OCI-M2 (cell line): ENCODE measurements around the gene FLT1.

Experiments used
- DNase-seq: peaks from one replicate; lab custom pipeline; 2025; ENCODE audit not compliant: unreplicated experiment; lab: John Stamatoyannopoulos, UW

Gene FLT1

DNA sequence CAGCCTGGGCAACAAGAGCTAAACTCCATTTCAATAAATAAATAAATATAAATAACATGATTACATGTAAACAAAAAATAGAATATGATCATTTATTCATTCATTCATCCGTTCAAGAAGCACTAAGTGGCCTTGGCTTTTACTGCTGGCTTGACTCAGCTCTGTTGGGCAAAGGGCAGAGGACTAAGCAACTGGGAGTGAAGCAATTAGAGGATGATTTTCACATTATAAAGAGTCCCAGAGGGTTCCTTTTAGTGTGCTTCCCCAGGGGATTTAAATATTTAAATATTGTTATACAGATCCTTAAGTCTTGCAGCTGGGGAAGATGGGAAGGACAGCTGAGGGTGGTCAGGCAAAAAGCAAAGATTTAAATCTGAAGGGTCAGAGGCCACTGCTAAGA lies 34.9 kb upstream of the FLT1 start:
- no peak for DNase-seq

DNA sequence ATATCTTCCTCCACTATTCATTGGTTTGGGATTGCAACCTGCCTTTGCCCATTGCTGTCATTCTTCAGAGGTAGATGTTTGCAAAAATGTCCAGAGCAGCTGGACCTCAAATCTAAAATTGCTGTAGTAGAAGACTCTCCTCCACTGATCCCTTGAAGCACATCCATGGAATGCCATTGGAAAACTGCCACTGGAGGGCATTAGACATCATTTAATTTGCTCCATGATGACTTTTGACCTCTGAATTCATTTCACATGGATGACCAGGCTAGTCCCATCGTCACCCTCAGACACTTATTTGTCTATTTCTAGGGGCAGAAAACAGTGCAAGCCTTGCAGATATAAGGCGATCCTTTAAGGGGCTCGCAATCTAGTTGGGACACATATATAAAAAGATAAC lies 33.9 kb upstream of the FLT1 start:
- no peak for DNase-seq

DNA sequence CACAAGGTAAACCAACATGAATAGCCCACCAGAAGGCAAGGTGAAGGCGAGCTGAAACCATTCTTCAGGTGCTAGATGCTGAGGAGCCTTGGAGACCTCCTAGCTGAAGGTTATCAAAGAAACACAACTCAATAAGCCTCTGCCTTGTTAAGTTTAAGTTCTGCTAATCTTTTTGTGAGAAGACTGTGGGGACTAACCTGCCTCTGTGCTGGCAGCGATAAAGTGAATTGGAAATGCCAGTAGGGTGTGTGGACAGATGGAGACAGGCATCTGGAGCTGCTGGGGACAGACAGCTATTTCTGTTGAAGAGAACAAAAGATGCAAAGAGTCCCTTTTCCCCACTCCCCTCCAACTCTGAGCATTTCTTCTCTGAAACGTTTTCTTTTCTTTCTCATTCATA lies 33.5 kb upstream of the FLT1 start:
- no peak for DNase-seq

DNA sequence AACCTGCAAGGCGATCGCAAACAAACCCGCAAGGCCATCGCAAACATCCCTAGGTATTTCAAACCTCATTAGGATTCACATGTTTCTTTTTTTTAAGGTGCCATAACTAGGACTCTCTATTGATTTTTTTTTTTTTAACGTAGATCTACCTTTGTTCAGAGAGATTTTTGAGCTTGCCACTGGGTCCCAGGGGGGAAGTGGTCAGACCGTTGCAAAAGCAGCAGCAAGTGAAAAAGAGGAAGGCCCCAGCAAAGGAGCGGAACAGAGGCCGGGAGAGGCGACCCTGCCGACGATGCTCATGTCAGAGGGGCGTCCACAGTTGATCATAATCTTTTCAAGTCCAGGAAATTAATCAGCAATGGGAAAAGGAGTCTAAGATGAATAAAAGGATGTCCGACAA lies 32.7 kb upstream of the FLT1 start:
- DNase-seq: no peak

DNA sequence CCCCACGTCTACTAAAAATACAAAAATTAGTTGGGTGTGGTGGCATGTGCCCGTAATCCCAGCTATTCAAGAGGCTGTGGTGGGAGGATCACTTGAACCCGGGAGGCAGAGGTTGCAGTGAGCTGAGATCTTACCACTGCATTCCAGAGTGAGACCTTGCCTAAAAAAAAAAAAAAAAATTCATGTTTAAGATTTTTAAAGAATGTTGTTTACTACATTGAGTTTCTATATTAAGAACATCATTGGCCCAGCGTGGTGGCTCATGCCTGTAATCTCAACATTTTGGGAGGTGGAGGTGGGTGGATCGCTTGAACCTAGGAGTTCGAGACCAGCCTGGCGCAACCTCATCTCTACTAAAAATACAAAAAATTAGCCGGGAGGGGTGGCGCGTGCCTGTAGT lies 31.9 kb upstream of the FLT1 start:
- no peak for DNase-seq

DNA sequence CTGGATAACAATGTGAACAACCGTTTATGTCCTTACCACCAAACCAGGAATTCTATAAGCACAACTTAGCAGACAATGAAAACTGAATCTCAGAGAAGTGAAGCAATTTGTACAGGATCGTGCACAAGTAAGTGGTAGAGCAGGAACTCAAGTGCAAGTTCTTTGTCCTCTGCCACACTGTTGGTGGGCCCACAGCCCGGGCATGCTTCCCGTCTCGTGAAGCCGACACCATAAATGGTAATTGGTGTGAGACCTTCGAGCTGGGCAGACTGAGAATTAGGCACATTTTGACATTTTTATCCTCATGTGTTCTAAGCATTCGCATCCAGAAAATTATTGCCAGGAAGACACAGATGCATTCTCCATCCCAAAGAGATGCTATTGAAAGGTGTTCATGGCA lies 27.9 kb upstream of the FLT1 start:
- DNase-seq: no peak

DNA sequence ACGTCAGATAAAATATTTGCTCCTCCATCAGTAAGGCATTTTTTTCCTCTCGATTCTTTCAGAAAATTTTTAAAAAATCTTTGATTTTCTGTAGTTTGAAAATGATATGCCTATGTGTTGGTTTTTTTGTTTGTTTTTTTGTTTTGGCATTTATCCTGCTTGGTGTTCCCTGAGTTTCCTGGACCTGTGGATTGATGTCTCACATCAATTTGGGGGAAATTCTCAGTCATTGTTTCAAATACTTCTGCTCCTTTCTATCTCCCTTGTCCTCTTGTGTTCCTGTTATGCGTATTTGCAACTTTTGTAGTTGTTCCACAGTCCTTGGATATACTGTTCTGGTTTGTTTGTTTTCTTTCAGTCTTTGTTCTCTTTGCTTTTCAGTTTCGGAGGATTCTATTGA lies 18.8 kb upstream of the FLT1 start:
- DNase-seq: no peak

DNA sequence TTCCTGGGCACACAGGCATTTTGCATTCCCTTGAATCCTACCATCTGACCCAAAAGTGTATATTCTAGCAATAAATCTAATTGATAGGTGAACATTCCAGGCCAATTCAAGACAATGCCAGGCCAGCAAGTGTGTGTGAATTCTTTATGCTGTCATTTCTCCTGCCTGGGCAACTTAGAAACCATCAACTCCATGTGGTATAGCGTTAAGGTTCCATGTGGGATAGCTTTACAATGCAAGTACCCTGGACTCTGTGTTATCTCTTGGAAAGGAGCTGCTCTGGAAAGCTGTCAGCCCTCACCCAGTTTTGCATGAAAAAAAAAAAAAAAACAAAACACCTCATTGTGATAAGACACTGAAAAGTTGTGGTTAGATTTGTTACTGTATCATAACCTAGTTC lies 15.6 kb upstream of the FLT1 start:
- no peak for DNase-seq

DNA sequence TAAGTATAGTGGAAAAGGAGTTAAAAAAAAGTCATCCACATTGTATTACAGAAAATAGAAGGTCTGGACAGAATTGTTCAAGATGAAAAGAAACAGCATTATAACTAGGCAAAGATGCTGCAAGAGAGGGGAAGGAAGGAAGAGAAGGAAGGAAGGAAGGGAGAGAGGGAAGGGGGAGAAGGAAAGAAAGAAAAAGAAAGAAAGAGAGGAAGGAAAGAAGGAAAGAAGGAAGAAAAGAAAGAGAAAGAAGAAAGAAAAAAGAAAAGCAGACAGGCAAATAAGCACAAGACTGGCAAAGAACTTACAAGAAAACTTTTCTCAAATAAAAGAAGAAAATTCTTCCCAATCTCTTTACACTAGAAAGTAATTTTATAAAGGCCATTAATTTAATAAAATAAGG lies 15.1 kb upstream of the FLT1 start:
- DNase-seq: no peak

DNA sequence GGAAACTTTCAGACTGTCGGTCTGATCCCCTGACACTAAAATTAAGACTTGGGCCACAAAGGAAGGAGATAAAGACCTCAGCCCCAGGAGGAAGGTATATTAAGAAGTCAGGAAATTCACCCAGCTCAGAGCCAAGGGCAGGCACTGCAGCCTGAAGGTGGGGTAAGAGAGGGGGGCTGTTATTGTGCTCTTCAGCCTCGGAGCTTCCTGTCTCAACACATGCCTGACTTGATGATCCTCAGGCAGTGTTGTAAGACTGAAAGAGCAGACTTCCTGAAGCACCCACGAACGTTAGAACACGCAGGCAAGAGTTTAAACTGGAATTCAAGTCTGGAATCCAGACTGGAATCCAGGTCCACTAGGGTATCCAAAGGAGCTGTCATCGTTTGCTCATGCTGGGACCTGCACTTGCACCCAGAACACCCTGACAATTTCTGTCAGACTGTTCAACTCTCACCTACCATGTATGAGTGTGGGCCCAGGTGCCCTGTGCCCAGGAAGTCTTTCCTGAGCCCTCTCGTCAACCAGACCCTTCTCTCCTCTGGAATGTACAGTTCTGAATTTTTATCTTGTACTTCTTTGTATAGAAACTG lies 10.7 kb upstream of the FLT1 start:
- DNase-seq: no peak

DNA sequence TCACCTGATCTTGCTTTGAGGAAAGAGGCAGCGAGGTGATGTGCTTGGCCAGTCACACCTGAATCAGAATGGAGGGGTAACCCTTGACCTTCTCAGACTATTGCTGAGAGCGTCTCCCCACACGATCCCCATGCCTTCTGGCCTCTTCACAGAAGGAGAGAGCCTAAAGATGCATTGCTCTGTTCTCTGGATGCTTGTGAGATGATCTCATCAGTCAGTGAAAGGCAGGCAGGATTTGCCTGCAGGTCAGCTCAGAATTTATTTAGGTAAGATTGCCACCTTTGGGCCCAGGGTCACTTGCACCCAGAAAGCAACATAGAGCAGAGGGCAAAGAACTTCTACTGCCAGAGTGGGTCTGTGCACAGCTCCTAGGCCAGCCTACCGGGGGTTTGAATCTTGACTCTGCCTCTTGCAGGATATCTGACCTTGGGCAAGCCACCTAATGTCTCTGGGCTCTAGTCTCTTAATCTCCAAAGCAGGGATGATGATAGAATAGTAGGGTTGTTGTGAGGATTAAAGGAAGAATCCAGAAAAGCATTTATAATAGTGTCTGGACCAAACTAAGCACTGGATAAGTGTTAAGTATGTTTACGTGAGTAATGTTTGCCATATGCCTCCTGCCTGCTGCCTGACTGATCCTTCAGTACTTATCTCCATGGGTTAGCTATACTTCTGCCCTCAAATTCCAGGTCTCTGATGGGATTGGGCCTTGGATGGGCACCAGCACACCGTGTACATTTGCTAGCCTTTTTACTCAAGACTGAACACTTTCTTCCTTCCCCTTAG lies 8.4 kb upstream of the FLT1 start:
- DNase-seq: no peak

DNA sequence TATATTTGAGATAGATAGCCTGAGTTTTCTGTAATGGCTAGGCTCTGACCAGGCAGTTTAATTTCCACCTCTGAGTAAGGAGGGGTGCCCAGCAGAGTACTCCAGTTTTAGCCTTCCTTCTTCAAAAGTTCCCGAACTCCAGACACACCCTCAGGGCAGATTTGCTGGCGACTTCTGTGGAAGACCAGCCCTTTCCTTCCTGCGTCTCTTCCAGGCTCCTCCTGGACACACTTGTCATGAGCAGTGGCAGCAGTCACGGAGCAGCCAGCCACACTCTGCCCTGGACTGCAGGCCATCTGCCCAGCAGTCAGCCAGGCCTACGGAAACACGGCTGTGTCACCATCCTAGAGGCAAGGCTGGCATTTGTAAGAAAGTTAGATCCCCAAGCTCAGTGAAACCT lies 6.6 kb upstream of the FLT1 start:
- no peak for DNase-seq

DNA sequence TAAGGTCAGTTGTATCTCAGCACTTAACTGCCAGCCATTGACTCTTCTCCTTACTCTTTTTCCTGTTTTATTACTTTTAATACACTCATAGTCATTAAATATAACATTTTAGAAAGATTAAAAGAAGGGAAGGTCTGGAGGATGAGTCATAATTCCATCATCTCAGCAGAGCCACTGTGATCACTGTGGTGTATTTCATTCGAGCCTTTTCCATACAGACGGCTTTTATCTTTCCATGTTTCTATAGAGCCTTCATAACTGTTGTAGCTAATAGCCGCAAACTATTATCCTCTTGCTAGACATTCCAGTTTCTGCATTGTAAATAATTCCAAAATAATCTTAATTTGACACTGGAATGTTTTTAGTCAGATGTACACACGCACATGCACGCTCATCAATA lies 4.7 kb upstream of the FLT1 start:
- no peak for DNase-seq

DNA sequence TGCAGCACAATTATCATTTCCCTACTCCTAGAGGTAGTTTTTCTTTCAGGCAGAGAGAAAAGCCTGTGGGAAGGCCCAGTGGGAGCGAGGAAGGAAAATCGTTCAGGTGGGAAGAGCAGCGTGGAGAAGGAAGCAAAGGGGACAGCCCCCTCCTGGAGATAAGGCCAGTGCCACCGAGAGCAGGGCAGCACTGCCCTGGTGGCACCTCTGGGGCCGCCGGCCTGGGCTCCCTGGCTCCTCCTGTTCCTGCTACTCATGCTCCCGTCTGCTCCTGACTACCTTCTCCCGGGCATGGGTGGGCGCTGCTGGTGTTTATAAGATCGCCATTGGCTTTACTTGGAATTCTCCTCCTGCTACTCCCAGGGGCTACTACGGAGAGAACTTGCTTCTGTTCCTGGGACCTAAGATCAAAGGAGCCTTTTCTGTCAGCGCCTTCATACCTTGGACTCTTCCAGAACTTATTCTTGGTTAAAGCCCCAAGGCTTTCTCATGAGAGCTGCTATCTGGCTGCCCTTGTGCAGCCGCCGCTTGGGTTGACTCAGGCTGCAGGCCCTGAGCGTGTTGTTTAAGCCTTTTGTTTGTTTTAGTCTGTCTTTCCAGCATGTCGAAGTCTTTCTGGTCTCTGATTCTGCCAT lies 3.7 kb upstream of the FLT1 start:
- no peak for DNase-seq

DNA sequence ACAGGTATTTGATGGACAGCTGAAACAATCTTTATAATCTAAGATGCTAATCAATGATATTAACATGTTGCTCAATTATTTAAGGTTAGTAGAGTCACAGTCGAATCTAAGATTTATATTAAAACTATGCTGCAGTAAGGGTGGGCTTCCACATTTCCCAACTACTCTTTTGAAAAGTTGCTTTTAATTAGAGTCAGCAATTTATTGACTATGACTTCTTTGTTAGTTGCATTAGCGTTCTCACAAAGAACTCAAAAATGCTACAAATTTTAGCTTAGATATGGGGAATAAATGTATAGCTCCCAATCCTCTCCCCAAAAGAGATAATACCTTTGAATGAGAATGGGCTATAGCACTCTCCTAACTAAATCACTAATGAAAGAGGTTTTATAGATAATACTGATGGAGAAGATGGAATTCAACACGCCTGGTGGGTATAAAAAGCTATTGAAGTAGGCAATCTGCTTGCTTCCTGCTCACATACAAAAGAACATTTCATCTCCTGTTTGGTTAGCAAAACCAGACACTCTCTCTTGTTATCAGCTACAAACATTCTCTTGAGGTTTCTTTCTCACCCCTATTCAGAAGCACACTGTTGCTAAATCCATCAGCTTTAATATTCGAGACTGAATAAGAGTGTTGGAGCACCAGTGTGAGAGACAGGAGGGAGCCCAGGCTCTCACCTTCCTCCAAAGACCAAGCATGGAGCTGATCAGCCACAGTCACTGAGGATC lies 2.4 kb upstream of the FLT1 start:
- no peak for DNase-seq

DNA sequence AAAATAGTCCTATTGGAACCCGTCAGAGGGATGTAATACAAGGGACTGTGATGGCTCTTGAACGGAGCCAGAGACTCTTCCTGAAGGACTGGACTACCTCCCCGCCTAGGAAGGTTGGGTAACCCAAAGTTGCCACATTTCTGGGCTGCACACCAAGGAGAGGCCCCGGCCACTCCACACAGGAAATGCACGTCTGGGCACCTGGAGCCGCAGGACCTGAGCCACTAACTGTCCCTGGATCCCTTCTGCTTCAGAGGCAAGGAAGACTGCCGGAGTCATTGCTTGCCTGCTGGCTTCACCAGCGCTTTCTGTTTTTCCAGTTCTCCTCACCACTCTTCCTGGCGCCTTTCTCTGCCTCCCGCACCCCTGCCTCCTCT lies 1.2 kb upstream of the FLT1 start:
- DNase-seq: no peak

DNA sequence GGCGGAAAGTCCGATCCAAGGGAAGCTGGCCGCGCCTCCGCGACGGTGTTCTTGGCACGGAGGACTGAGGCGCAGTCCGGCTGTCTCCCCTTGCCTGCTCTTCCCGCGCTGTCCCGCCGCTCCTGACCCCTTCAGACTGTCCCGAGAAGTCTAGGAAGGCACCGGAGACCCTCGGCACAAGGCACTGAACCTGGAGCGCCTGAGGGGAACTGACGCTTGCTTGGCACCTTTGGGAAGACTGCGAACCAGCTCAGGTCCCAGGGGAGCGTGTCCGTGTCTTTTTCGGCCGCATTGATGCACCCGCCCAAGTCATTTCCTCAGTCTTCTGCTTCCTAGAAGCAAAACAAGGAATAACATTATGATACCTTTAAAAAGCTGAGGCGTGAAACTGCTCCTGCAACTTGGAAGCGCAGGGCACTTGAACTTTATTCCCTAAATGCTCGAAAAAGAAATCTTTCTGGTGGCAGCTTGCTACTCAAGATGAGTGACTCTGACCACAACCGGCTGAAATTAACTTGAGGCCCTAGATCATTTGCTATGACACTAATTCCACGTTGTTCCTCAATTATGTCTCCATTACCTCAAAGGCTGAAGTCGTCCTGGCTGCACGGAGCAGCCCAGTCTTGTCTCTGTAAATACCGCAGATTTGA lies 735 bp upstream of the FLT1 start:
- DNase-seq: no peak

DNA sequence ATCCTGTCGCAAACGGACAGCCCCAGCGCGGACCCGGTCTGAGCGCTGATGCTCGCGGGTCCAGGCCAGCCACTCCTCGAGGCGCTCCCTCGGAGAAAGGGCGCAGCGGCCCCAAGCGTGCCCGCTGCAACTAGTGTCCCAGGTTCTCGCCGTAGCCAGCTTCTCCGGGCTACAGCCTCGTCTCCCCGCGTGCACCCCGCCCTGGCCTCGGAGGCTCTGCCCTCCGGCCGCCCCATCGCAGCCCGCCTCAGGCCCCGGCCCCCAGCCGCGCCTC lies 487 bp downstream of the FLT1 start:
- DNase-seq: no peak

DNA sequence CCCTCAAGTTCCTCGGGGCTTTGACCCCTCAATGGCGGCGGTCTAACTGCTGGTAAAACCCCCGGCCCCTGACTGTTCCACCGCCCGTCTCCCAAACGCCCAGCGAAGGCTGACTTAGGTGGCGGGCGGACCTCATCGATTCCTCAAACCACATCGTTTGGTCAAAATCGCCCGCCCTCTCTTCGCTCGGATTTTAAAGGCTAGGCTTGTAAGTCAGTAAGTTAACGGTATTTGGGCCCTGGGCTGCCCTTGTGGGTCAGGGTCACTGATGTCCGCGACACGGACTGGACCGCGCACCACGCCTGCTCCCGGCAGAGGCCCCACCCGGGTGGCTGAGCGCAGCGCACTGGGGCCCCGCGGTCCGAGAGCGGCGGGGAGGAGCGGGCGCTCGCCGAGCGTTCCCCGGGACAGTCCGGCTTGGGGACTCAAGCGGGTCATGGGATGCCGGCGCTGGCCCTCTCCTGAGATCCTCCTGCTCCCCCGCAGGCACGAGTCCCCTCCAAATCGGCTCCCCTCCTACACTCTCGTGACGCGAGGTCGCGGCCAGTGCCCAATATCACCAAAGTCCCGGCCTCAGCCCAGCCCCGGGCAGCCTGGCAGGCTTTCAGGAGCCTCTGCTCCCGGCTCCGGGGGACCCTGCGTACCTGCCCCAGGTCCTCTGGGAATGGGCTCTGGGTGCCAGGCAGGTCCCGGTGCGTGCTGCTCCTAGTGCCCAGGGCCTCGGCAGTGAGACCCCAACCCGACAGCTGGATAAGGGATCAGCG lies 1.0 kb downstream of the FLT1 start:
- DNase-seq: no peak

DNA sequence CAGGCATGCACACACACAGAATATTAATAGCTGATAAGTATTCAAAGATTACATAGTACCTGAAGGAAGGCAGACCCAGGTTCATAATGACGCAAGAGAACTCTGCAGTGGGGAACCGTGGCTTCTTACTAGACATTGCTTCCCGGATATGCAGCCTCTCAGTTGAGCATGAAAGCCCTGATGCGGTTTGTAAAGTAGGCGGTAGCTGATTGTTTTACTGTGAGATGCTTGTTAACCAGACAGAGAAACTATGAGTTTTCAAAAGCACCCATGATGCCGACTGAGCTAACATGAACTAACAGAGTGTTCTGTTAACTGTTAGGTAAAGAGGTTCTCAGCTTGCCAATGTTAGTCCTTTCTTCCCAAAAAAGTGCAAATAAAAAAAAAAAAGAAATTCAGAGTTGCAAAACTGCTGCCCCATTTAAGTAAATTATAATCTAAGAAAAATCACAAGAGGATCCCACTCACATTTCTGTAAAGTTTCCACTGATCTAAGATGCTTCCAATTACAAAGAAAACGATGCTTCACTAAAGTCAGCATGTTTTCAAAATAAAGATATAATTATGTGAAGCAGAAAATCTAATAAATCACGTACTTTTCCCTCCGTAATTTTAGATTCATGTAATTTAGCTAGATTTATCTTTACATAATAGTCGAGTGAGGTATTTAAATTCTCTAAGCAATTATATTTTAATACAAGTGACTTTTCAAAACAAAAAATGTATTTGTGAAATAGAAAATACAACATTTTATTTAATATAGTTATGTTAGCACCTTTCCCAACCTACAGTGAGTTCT lies 2.2 kb downstream of the FLT1 start:
- no peak for DNase-seq
